Kidney epithelial cell (primary cell): ENCODE results near the gene LPIN1. TPM values are rescaled to one million over a fixed set of nuclear protein-coding genes. Genes with fewer than 3 reads are reported as not detected.
"Not testable (repeated sequence)": the region's sequence is repeated elsewhere in the genome, so short reads cannot be mapped to it uniquely, and the experiment has no call there.

Experiments
- DNase-seq: peaks from one replicate; pipeline ENCODE4 v3.0.0-alpha.2; 2010; ENCODE audit warnings: low read depth
- H3K27me3 ChIP-seq: 2 replicates; pipeline ENCODE4 v1.6.0; 2011; ENCODE audit warnings: low read length; ENCODE audit not compliant: control insufficient read depth, insufficient read depth
- H3K36me3 ChIP-seq: 2 replicates; pipeline ENCODE4 v1.5.1; 2011; ENCODE audit warnings: low read length; ENCODE audit not compliant: control insufficient read depth, insufficient read depth
- H3K4me3 ChIP-seq: 2 replicates; pipeline ENCODE4 v1.5.1; 2011; ENCODE audit warnings: low read depth, mild to moderate bottlenecking, control low read depth, low read length
- total RNA-seq: library from RNA; depleted of rRNA; stranded (reverse); fragments of >200 nt; gene quantifications from 2 replicates; pipeline ENCODE4 v1.2.3, GENCODE V29; 2015
- TF ChIP-seq, protein P1 (sequence below): IDR thresholded peaks from 2 replicates; pipeline ENCODE4 v1.5.1; 2011; ENCODE audit warnings: mild to moderate bottlenecking, moderate library complexity, low read length, control low read depth, inconsistent platforms; ENCODE audit not compliant: insufficient read depth, poor library complexity, severe bottlenecking

The LPIN1 gene
- total RNA-seq, 1 donor from 2014 or later = 23.6 TPM

- H3K27me3 ChIP-seq = peaks cover 6% of the 10 kb centered on the region
- TF ChIP-seq, protein P1, sequence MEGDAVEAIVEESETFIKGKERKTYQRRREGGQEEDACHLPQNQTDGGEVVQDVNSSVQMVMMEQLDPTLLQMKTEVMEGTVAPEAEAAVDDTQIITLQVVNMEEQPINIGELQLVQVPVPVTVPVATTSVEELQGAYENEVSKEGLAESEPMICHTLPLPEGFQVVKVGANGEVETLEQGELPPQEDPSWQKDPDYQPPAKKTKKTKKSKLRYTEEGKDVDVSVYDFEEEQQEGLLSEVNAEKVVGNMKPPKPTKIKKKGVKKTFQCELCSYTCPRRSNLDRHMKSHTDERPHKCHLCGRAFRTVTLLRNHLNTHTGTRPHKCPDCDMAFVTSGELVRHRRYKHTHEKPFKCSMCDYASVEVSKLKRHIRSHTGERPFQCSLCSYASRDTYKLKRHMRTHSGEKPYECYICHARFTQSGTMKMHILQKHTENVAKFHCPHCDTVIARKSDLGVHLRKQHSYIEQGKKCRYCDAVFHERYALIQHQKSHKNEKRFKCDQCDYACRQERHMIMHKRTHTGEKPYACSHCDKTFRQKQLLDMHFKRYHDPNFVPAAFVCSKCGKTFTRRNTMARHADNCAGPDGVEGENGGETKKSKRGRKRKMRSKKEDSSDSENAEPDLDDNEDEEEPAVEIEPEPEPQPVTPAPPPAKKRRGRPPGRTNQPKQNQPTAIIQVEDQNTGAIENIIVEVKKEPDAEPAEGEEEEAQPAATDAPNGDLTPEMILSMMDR = no peak
- no peaks in the 10 kb centered on the region for H3K36me3 ChIP-seq
- no peak overlapping the region for H3K4me3 ChIP-seq
- DNase-seq = no peak
Observed at GRCh38 chr2:11726384-11726783, 20.0 kb upstream of the LPIN1 start.

DNA sequence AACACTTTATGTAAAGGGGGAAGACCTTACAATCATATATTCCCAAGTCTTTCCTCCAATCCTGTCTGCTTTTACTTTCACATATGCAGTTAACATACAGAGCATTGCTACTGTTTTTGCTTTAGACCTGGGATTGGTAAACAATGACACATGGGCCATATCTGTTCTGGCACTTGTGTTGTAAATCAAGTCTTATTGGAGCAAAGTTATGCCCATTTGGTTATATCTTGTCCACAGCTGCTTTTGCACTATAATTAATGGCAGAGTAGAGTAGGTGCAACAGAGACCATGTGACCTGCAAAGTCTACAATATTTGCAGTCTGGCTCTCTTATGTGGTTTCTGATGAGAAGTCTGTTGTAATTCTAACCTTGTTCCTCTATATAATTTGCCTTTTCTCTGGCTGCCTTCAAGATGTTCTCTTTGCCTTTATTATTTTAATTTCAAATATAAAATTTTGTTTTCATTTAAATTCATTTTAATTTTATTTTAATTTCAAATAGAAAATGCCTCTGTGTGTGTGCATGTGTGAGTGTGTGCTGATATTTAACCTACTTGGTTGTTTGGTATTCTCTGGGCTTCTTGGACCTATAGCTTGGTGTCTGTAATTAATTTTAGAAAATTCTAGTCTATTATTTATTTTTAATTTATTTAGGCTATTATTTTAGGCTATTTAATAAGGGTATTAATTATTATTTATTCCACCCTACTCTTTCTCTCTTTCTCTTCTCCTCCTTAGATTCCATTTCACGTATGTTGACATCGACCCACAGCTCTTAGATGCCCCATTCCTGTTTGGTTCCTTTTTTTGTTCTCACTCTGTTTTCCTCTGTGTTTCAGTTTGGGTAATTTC, 16.8 kb upstream of the LPIN1 start:
- H3K4me3 ChIP-seq = no peak overlapping the region
- TF ChIP-seq, protein P1 = no peak
- no peak for DNase-seq
- peaks cover 3% of the 10 kb centered on the region for H3K27me3 ChIP-seq
- H3K36me3 ChIP-seq = no peaks in the 10 kb centered on the region

- not testable (repeated sequence) for DNase-seq
Observed at GRCh38 chr2:11731214-11731984, 15.0 kb upstream of the LPIN1 start.

DNA sequence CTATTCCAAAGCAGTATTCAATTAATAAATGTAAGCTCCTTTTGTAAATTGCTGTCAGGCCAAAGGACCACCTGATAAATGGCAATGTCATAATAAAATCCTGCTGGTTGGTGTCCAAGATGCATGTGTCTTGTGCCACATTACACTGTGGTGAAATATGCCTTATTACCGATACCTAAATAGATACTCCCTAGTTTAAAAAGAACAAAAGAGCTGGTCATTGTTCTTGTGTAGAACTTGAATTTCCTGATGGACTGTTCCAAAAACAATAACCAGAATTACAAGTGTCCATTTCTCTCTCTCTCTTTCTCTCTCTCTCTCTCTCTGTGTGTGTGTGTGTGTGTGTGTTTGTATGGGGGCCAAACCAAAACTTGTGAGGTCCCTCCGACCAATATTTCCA, 13.8 kb upstream of the LPIN1 start:
- Histone ChIP-seq H3K36me3 (no peaks in the 10 kb centered on the region), H3K27me3 (no peaks in the 10 kb centered on the region), H3K4me3 (no peak overlapping the region)
- no peak for DNase-seq
- TF ChIP-seq, protein P1 = no peak

More at GRCh38 chr2:11731214-11731984, 15.0 kb upstream of the LPIN1 start:
- not testable (repeated sequence) for H3K27me3 ChIP-seq, H3K36me3 ChIP-seq, H3K4me3 ChIP-seq

GRCh38 chr2:11737852-11738251, 8.6 kb upstream of the LPIN1 start:
- H3K36me3 ChIP-seq, H3K27me3 ChIP-seq, H3K4me3 ChIP-seq, DNase-seq: not testable (repeated sequence)

DNA sequence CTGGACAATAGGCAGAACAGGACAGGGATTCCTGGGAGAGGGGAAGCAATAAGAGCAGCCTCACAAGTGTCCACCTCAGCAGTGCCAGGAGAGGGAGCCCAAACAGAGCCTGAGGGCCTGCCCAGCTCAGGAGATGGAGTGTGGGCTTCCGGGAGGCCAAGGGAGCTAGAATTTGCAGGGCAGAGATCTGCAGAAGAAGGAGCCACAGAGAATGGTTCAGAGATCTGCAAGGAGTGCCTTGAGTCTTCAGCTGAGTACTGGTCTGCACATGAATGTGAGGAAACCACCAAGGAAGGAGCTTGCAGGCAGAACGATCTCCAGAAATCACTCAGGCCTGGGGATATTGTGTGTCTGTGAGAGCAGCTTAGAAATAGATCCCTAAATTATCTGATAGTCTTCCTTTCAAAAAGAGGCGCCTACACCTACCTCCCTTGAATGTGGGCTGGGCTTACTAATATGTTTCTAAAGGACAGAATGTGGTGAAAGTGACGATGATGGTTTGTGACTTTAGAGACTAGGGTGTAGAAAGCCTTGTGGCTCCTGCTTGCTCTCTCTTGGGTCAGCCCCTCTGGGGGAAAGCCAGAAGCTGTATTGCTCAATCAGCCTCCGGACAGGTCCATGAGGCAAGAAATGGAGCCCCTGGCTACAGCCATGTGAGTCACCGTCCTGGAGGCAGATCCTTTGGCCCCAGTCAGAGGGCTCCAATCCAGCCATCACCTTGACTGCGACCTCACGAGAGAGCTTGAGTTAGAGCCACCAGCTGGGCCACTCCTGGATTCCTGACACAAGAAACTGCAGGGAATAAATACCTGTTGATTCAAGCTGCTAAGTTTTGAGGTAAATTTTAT, 7.6 kb upstream of the LPIN1 start:
- TF ChIP-seq, protein P1 = peak; percentile 65
- no peaks in the 10 kb centered on the region for H3K36me3 ChIP-seq
- H3K27me3 ChIP-seq = no peaks in the 10 kb centered on the region
- no peak for DNase-seq
- H3K4me3 ChIP-seq = no peak overlapping the region
